ENCODE data around the gene PRRC1.

DNA sequence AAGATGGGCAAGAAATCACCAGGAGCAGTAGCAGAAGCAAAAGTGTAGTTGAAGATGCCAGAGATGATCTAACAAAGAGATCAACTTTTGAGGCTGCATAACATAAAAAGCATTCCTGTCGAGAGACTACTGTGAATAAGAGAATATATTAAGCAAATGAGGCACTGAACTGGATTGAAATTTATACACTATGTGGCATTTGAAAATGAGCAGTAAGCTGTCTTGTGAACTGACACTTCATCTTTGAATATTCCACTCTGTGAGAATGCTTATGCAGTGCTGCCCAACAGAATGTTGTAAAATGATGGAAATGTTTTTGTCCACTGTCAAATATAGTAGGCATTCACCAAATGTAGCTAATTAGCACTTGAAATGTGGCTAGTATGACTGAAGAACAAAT, 18.9 kb upstream of the PRRC1 start:
- TF ChIP-seq, protein P1, sequence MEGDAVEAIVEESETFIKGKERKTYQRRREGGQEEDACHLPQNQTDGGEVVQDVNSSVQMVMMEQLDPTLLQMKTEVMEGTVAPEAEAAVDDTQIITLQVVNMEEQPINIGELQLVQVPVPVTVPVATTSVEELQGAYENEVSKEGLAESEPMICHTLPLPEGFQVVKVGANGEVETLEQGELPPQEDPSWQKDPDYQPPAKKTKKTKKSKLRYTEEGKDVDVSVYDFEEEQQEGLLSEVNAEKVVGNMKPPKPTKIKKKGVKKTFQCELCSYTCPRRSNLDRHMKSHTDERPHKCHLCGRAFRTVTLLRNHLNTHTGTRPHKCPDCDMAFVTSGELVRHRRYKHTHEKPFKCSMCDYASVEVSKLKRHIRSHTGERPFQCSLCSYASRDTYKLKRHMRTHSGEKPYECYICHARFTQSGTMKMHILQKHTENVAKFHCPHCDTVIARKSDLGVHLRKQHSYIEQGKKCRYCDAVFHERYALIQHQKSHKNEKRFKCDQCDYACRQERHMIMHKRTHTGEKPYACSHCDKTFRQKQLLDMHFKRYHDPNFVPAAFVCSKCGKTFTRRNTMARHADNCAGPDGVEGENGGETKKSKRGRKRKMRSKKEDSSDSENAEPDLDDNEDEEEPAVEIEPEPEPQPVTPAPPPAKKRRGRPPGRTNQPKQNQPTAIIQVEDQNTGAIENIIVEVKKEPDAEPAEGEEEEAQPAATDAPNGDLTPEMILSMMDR (IDR thresholded peaks at IDR 0.05): no peak
- TF ChIP-seq POLR2A (IDR thresholded peaks at IDR 0.05): no peak

Data from body of pancreas (tissue), 4 donors.